Activated gamma-delta T cell treated with anti-CD3 and anti-CD28 coated beads, Interleukin-2, amount 50 U/mL, for 16 hours (primary cell): Measurements from ENCODE around the gene PPFIBP2.

Experiments
- DNase-seq: peaks from one replicate; pipeline ENCODE4 v3.0.0-alpha.2; 2020; ENCODE audit warnings: low read depth

The PPFIBP2 gene

DNA sequence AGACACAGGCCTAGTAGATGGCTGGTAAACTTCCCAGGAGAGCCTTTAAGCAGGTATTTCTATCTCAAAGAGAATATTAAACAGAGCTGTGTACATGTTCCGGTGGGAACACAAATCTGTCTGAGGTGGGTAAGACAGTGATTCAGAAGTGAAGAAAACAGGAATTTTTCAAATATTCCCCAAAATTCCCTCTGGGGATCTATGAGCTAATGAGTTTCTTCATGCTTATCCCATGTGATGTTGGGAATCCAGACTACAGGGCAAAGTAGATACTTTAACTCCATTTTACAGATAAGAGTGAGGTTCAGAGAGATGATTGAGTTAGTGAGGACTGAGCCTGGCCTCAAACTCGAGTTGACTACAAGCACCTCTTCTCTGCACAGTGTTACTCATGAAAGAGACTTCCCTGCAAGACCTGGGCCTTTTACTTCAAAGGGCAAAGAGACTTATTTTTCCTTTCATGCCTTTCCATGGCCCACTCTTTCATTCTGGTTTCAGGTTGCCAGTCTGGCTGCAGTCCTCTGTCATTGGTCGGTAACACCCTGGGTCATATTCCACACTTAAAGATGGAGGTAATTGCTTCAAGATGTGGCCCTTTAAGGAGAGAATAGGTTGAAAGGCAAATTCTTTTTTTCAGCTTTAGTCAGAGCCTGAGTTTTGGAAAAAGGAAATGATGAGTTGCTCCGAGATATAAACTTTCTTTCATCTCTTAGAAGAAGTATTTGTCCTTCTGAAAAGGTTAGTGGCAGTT, 89.4 kb downstream of the PPFIBP2 start:
- no peak for DNase-seq

DNA sequence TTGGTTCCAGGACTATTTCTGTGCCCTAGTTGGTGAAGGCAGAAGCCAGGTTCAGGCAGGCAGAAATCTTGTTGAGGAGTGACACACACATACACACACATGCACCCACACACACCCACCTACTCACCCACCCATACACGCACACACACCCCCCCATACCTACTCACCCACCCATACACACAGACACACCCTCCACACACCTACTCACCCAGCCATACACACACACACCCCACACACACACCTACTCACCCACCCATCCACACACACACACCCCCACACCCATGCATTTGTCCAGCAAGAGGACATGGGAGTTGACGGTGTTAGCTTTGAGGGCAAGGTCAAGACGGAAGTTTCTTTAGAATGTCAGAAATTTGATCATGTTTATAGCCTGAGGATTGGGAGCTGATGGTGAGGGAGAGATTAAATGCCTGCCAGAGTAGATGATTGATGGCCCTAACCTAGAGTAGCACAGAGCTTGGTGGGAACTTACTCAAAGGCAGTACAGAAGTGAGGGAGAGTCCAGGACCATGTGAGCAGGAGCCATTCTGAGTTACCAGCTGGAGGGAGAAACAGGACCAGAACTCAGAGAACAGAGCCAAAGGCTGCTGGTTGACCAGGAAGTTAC, 90.6 kb downstream of the PPFIBP2 start:
- no peak for DNase-seq

DNA sequence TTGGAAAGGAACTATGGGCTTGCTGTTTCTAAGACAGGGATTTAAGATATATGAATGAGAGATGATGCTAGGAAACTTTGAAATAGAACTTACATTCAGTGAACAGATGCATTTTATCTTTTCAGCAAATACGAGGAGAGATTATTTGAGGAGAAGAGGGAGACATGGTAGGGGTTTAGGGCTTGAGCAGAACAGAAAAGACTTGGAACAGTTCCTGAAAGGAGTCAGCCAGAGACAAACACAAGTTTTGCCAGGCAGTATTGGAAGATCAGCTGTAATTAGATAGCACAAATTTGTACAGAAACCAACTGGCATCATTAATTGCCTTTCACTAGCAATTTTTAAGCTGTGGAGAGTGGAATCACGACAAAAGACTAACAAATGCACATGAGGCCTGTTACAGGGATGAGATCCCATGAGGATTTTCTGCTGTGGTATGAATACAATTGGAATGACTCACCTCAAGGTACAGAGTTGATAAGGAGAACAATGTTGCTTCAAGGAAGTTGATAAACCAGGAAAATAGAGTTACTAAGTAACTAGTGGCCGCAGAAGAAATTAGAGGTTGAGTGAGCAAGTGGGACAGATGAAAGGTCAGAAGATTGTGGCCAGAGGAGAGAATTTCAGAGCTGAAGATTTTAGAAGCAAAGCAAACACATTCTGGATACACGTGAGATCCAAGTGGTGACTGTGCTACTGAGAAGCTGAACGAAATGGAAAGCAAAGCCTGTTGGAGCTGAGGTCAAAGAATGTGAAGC, 91.6 kb downstream of the PPFIBP2 start:
- no peak for DNase-seq

DNA sequence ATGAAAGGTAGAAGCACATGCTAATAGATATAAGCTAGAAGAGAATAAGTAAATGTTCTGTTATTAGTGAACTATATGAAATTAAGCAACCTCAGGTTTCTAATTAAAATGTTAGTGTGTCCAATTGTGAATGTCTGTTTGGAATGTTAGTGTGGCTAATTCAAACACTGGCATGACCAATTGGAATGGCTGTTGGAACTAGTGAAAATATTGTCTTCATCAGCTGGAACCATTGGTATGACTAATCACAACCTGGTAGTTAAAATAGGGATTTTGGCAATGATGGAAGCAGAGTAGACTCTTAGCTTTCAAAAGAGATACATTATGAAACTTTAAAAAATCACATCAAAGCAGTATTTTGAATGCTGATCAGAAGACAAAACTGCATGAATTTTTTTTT, 92.7 kb downstream of the PPFIBP2 start:
- DNase-seq = no peak

DNA sequence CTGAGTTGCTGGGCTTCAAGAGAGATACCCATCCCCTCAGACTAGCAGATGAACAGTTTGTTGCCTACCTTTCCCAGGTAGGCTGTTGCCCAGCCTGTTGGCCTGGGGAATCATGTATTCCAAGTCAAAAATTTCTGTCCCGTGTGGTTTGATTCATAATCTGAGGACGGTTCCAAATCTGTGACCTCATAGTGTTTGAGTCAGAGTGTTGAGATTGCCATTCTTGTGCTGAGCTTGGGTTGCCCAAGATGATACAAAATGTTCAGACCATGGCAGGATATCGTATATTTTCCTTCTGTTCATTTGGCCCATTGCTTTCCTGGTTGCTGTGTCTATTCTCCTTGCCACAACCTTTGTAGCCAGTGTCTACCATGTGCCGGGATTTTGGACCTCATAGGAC, 95.2 kb downstream of the PPFIBP2 start:
- DNase-seq = no peak

DNA sequence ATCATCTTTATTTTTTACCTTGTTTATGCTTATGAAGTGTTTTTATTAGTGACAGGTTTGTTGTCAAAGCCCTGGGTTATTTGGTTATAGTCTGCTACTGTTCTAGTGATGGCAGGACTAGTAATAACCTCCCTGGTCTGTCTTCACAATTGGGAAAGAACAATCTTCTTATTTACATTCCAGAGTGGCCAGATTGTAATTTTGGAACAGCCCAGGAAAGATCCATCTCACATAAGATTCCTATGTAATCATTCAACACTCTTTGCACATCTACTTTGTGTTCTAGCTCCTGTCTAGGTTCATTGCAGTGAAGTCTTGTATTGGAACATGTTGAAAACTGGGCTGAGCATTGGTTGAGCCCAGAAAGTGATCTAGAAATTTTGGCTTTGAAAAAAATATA, 95.7 kb downstream of the PPFIBP2 start:
- no peak for DNase-seq

DNA sequence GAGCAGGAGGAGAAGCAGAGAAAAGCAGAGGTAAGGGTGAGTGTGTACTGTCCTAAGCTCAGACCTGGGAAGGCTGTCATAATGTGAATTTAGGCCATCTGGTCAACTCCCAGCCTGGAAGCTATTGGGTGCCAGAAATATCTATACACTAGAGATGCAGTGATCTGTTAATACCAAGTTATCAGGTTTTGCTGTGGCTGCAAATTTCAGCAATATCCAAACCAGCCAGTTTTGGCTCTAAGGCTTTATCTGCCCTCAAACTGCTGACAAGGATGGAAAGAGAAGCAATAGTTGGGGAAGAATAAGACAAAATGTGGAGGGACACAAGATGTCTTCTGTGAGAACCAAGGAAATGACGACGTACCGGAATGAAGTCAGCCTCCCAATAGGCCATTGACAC, 96.6 kb downstream of the PPFIBP2 start:
- no peak for DNase-seq

DNA sequence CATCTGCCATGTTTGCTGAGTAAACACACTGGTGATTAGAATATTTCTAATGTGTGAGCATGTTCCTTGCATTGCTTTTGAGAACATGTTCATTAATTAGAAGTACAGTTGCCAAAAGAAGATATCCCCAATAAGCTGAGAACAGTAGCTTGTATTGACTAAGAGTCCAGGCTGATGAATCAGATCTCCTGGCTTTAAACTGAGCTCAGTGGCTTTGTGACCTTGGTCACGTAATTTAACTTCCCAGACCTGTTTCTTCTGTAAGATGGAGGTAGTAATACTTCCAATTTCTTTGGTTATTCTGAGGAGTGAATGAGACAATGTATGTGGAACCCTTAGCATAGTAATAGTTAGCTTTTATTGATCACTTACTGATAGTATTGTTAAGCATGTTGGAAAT, 97.6 kb downstream of the PPFIBP2 start:
- DNase-seq = no peak

DNA sequence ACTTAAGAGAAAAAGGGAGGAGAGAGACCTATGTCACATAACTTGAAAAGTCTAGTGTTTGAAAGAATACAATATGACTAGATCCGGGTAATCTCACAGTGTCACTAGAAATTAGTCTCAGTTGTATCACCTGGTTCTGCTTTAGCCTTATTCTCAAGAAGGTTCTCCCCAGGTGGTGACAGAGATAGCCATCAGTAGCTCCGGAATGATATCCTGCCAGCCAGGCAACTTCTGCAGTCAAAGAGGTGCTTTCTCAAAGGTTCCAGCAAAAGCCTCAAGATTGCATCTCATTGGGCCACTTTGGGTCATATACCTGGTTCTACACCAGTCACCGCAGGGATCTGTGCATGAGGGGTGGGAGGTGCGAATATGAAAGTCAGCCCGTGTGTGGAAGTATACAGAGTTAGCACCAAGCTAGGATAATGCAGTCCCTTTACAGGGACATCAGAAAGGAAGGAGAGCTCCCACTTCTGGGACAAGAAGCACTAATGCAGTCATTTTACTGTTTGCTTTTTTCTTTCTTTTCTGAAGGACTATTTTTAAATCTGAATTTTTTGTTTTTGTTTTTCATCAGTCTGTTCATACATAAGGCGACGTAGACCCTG, 98.4 kb downstream of the PPFIBP2 start:
- no peak for DNase-seq

DNA sequence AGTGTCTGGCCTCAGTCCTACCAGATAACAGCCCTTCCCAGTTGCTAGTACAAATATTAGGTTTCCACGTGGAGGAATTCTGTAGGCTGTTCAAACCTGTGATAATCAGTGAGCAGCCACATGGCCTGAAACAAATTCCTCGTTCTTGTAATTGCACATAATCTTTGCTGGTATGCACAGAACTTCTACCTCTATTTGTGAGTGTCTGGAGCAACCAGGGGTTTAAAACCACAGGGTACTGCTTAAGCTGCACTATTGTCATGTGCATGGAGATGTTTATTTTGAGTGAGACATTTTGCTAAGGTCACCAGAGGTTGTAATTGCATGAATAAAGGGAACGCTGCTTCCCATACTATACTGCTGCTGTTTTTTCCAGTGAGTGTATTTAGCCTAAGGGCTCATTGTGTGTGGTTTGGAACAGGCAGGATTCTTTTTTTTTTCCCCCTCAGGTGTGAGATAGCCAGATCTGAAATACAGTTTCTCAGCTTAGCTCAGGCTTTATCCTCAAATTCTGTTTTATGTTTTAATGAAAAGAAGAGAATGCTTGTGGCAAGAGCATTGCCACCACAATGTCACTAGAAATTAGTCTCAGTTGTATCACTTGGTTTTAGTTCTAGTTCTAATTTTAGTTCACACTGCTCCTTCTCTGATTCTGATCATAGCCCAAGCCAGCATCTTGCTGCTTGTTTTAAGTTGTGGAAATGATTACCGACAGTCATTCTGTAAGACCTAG, 99.0 kb downstream of the PPFIBP2 start:
- no peak for DNase-seq

DNA sequence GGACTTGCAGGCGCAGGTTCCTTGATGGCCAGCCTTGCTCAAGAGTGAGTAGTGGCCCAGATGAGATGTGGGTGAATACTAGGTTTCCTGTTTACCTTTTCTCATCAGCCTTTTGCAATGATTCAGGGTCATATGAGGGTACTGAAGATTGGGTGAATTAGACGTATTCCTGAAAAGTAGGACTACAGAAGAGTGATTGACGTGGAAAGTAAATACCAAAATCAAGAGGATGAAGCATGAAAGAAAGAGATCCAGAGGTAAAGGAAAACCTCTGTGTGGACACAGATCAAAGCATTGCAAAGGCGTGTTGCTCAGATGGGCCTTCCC, 99.6 kb downstream of the PPFIBP2 start:
- DNase-seq = no peak

DNA sequence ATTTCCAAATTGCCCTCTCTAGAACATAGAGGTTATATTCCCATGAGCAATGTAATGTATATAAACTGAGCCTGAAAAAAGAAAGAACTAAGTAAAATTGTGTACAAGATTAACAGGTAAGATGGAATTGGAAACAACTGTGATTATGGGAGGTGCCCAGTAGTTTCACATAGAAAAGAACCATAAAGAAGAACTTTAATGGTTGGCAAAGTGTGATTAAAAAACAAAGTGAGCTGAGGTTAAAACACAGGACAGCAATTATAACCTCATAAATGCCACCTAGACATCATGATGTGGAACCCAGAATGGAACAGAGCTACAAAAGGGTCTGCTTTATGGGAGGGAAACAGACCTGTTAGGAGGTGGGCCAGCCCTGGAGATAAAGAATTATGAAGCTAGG, 100.9 kb downstream of the PPFIBP2 start:
- DNase-seq = no peak

DNA sequence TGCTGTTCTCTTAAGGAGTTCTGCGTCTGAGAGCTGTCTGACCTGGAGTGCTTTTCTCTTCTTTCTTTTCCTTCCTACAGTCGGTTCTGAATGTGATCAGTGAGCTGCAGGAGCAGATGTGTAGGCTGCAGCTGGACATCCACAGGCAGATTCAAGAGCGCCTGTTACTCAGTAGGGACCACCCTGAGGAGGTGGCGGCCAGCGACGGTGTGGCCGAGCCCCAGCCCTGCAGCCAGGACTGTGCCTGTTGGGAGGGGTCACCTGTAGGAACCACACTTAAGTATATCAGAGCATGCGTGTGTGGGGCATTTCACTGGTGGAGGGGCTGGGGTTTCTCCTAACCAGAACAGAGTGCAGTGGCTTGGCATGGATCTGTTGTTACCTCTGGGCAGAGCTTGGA, 103.2 kb downstream of the PPFIBP2 start:
- no peak for DNase-seq

DNA sequence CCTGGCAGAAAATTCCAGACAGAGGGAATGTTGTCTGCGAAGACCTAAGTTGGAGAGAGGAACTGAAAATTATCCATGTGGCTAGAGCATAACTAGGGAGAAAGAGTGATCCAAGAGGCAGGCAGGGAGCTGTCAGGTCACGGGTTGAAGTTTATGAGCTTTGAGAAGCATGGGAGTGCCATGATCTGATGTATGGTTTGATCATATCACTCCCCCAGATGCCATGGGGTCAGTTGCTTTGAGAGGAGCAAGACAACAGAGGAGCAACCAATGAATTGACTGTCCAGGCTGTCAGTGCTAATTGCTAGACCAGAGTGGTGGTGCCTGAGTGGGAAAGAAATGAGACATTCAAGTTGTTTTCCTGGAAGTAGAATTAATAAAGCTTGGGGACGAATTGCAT, 105.5 kb downstream of the PPFIBP2 start:
- no peak for DNase-seq

DNA sequence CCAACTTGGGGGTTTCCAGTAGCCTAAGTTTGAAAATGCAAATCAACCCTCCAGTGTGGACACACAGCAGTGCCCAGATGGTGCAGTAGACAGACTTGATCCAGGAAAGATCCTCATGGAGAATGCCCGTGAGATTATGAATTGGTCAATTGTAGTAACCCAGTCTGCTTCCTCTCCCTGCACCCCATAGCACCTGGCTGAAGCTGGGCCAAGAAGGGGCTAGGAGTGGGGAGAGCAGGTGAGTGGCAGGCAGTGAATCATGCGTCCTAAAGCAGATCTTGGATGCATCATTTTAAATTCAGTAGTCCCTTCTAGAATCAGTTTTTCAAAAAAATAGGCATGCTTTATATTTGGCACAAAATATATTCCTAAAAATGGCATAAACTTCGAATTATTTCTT, 107.3 kb downstream of the PPFIBP2 start:
- DNase-seq = no peak

DNA sequence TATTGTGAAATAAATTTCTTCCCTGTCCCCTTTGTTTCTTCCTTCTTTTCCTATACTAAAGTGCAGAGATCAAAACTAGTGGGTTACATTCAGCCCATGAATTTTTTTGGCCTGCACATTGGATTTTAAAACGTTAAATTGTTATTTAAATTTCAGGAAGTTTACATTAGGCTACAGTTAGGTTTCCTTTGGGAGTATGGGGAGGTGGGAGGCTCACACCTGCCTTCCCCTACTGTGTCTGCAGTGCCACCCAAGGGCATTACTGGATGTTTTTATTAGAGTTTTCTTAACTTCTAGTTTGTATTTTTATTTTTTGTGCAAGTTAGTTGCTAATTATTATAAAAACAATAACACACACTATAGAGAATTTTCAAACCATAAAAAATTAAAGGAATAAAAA, 107.8 kb downstream of the PPFIBP2 start:
- DNase-seq = no peak

DNA sequence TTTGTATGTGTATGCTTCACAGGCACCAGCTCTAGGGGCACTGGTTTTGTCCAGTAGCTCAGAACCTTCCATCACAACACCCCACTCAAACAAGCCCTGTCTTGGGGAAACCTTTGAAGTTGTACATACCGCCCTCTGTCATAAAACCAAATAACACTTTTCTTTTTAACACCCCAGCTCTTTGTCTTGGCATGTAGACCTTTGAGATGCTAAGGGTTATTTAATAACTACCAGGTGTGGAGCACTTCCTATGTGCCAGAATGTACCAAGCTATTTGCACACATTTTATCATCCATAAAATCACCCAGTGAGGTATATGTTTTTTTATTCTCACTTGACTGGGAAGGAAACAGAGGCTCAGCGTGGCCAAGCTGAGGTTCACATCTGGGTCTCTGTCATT, 108.9 kb downstream of the PPFIBP2 start:
- no peak for DNase-seq

DNA sequence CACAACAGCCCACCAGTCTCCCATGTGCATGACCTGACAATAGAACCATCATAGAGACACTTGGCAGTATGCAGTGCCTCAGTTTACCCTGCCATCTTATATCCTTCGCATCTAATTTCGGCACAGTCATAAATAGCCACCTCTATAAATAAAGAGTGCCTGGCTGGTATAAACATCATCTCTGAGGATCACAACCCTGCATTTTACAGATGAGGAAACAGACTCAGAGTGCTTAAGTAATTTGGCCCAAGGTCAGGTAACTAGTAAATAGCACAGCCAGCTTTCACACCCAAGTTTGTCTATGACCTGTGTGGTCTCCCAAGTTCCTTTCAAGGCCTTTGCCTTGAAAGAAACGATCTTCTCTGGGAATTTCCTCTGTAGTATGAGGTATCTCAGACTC, 114.9 kb downstream of the PPFIBP2 start:
- no peak for DNase-seq

DNA sequence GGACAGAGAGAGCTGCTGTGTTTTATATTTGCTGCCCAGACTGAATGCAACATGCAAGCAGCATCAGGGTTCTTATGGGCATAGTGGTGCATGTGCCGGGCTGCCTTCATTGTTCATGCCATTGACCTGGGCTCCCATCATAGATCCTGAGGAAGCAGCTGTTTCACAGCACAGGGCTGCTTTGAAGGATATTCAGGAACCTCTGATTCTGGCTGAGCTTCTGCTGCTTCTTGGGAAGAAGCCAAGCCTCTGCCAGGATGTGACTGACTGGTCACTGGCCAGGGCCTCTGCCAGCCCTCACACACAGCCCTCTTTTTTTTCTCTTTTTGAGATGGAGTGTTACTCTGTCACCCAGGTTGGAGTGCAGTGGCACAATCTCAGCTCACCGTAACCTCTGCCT, 116.2 kb downstream of the PPFIBP2 start:
- no peak for DNase-seq

DNA sequence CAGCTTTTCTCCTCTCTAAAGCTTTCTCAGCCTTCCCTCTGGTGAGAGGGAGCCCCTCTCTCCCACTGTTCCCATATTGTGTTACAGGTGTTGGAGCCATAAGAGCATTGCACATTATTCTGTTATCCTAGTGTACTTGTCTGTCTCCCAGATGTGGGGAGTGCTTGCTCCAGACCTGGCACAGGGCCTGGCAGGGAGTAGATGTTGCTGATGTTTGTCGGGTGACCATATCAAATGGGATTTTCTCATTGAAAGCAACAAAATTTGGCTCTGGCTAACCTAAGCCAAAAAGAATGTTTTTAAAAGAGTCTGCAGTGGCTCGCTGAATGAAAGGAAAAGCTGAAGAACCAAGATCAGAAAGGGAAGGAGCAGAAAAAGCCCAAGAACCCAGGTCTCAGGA, 118.4 kb downstream of the PPFIBP2 start:
- DNase-seq = no peak

DNA sequence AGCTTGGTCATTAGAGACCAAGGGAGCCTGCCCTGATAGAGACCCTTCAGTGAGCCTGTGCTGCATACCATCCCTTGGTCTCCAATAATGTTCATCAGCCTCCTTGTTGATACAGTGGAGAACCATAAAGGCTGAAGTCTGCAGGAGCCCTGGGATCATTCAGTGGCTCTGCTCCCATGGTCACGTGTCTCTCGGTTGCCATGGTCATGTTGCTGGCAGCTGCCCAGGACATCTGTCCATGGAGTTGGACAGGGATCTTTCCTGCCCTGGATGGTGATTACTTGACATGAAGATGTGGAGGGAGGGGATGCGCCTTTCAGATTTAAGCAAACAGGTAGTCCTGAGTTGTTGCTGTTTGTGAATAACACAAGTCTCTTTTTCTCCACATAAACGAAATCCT, 121.3 kb downstream of the PPFIBP2 start:
- DNase-seq = no peak

DNA sequence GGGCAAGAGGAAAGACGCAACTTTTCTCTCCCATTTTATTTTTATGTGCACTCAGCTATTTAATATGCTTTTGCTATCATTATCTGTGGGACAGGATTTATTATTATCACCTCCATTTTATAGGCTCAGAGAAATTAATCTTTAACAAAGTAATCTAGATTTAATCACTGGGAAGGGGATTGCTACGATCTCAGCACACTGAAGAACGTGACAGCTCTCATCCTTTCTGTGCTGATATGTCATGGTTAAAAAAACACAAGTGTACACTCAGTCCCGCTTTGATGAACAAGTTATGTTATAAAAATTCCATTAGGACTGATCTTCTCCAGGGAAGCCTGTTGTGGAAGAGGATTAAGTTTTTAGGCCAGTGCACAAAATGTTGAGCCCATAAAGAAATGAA, 121.9 kb downstream of the PPFIBP2 start:
- no peak for DNase-seq
